Cardiac muscle cell (in vitro differentiated cells and primary cell): ENCODE measurements around the gene MCTP1. TPM values are rescaled to one million over a fixed set of nuclear protein-coding genes. Genes with fewer than 3 reads are reported as not detected.

ENCODE experiments used
- DNase-seq, 2 donors: peaks; one replicate each; pipeline versions ENCODE4 v3.0.0 to v3.0.0-alpha.2; 2010 to 2017; ENCODE audit warnings: low read depth in 1 of 2, low spot score in 1 of 2
- H3K27ac ChIP-seq: fragments of 200-600 bp; sonication (generic); 2 replicates; pipeline ENCODE4 v1.5.1; 2016
- H3K27me3 ChIP-seq: fragments of 200-600 bp; sonication (generic); 2 replicates; pipeline ENCODE4 v1.6.0; 2016; ENCODE audit warnings: control low read depth
- H3K36me3 ChIP-seq: fragments of 200-600 bp; sonication (generic); 2 replicates; pipeline ENCODE4 v1.5.1; 2016; ENCODE audit warnings: control low read depth
- H3K4me1 ChIP-seq: fragments of 200-600 bp; sonication (generic); 2 replicates; pipeline ENCODE4 v1.8.1; 2017; ENCODE audit warnings: low read depth, mild to moderate bottlenecking, mixed run types
- H3K4me3 ChIP-seq: fragments of 200-600 bp; sonication (generic); 2 replicates; pipeline ENCODE4 v1.5.1; 2016; ENCODE audit warnings: mild to moderate bottlenecking
- H3K9me3 ChIP-seq: fragments of 200-600 bp; sonication (generic); 2 replicates; pipeline ENCODE4 v1.5.1; 2017; ENCODE audit warnings: low read depth, mild to moderate bottlenecking, control low read depth
- polyA plus RNA-seq: library from polyadenylated mRNA; unstranded; fragments of >200 nt; fragmentation: Nextera tagmentation; extraction: Ambion mirVana; gene quantifications from 2 replicates; pipeline ENCODE4 v1.2.1, GENCODE V29; 2016
- total RNA-seq: library from RNA; depleted of rRNA; stranded (reverse); fragments of >200 nt; gene quantifications from 2 replicates; pipeline ENCODE4 v1.2.3, GENCODE V29; 2016
- TF ChIP-seq, protein P1 (sequence below): IDR thresholded peaks from 2 replicates; pipeline ENCODE4 v1.5.1; 2012; ENCODE audit warnings: low read depth, mild to moderate bottlenecking, low read length

Gene MCTP1
- total and polyA plus RNA-seq, 2 experiments from 2014 or later: 1.4 TPM; not detected in 1

GRCh38 chr5:94869921-94870320, 415.0 kb downstream of the MCTP1 start:
- TF ChIP-seq, protein P1, sequence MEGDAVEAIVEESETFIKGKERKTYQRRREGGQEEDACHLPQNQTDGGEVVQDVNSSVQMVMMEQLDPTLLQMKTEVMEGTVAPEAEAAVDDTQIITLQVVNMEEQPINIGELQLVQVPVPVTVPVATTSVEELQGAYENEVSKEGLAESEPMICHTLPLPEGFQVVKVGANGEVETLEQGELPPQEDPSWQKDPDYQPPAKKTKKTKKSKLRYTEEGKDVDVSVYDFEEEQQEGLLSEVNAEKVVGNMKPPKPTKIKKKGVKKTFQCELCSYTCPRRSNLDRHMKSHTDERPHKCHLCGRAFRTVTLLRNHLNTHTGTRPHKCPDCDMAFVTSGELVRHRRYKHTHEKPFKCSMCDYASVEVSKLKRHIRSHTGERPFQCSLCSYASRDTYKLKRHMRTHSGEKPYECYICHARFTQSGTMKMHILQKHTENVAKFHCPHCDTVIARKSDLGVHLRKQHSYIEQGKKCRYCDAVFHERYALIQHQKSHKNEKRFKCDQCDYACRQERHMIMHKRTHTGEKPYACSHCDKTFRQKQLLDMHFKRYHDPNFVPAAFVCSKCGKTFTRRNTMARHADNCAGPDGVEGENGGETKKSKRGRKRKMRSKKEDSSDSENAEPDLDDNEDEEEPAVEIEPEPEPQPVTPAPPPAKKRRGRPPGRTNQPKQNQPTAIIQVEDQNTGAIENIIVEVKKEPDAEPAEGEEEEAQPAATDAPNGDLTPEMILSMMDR: no peak
- H3K27ac ChIP-seq: no peak overlapping the region

DNA sequence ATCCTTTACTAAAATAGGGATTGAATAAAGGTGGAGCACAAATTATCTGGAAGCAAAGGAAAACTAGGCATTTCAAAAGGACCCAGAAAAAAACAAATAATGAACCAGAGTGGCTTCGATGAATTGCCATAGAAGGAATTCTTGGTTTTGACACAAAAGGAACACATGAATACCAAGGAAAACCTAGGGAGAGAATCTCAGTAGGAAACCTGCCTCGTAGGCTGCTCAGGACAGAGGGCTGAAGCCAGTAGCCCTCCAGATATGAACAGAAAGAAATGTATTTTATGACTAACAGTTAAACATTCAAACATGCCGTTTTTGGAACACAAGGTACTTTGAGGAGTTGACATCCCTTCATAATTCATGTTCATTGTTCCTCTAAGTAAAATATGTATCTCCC, 420.9 kb downstream of the MCTP1 start:
- Histone ChIP-seq H3K4me1 (no peaks in the 10 kb centered on the region), H3K36me3 (no peaks in the 10 kb centered on the region), H3K27me3 (no peaks in the 10 kb centered on the region), H3K9me3 (no peaks in the 10 kb centered on the region), H3K4me3 (no peak overlapping the region), H3K27ac (no peak overlapping the region)
- DNase-seq: no peak
- TF ChIP-seq, protein P1: no peak

More at GRCh38 chr5:94869921-94870320, 415.0 kb downstream of the MCTP1 start:
- Histone ChIP-seq H3K36me3 (no peaks in the 10 kb centered on the region), H3K27me3 (no peaks in the 10 kb centered on the region), H3K4me1 (no peaks in the 10 kb centered on the region), H3K4me3 (no peak overlapping the region), H3K9me3 (no peaks in the 10 kb centered on the region)
- no peak for DNase-seq

DNA sequence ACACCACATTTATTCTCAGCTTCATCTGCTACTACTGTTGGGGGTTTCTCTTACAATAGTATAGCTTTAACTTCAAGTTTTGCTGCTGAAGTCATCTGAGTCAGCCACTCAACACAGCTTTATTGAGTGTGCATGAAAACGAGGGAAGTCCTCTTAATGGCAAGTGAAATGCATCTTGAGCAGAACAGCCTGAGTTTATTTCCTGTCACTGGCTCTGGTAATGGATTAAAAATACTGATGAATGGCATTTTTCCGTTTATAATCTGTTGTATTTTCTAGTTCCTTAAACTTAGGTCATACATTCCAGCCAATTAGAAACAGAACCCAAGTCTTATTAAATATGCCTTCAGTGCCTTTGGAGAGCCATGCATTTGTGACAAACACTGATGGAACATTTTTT, 427.8 kb downstream of the MCTP1 start:
- TF ChIP-seq, protein P1: no peak
- H3K4me3 ChIP-seq: no peak overlapping the region
- H3K4me1 ChIP-seq: no peaks in the 10 kb centered on the region
- H3K27ac ChIP-seq: no peak overlapping the region
- H3K27me3 ChIP-seq: no peaks in the 10 kb centered on the region
- no peaks in the 10 kb centered on the region for H3K9me3 ChIP-seq
- DNase-seq: no peak
- H3K36me3 ChIP-seq: no peaks in the 10 kb centered on the region

DNA sequence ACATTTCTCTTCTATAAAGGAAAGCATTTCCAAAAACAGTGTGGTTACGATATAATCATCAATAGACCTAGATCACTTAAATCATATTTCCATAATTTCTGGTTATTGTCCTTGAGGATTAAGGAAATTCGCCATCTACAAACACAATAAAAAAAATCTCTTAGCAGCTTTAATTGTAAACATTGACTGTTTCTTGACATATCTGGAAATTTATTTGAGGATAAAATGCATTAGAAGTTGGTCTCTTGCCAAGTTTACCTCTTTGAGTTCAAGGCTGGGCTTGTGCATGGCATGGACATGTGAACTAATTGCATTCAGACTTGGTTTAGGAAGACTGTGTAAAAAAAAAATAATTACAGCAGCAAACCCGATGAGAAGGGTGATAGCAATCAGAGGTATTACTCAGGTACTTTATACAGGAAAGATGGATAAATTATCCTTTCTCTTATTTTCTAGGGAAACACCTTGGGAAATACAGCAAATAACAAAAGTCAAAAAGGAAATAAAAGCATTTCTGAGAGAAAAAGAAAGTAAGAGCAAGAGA, 428.6 kb downstream of the MCTP1 start:
- TF ChIP-seq, protein P1: no peak
- H3K4me1 ChIP-seq: no peaks in the 10 kb centered on the region
- H3K4me3 ChIP-seq: no peak overlapping the region
- DNase-seq: no peak
- H3K9me3 ChIP-seq: no peaks in the 10 kb centered on the region
- H3K27me3 ChIP-seq: no peaks in the 10 kb centered on the region
- no peak overlapping the region for H3K27ac ChIP-seq
- H3K36me3 ChIP-seq: no peaks in the 10 kb centered on the region

- Histone ChIP-seq H3K4me3 (no peak overlapping the region), H3K4me1 (no peaks in the 10 kb centered on the region), H3K9me3 (no peaks in the 10 kb centered on the region), H3K27me3 (no peaks in the 10 kb centered on the region), H3K27ac (no peak overlapping the region), H3K36me3 (no peaks in the 10 kb centered on the region)
- TF ChIP-seq, protein P1: no peak
- no peak for DNase-seq
Measured at GRCh38 chr5:94855543-94855942, 429.4 kb downstream of the MCTP1 start.
